Lung microvascular endothelial cell (primary cell): ENCODE results near the gene GALK2. TPM values are rescaled to one million over a fixed set of nuclear protein-coding genes. Genes with fewer than 3 reads are reported as not detected.
"Not testable (repeated sequence)": the region's sequence is repeated elsewhere in the genome, so short reads cannot be mapped to it uniquely, and the experiment has no call there.

Experiments used
- DNase-seq, 2 donors: peaks; one replicate each; pipeline versions ENCODE4 v3.0.0 to v3.0.0-alpha.2; 2010; ENCODE audit warnings: low read depth in 2 of 2
- total RNA-seq: library from RNA; depleted of rRNA; stranded (reverse); fragments of >200 nt; gene quantifications from 2 replicates; pipeline ENCODE4 v1.2.1, GENCODE V29; 2014

The GALK2 gene
- total RNA-seq, 1 donor from 2014 or later: 41.3 TPM

- DNase-seq: no peak
Observed at GRCh38 chr15:49163678-49164077, 6.4 kb upstream of the GALK2 start.

- DNase-seq: no peak
Observed at GRCh38 chr15:49164865-49165264, 5.2 kb upstream of the GALK2 start.

- DNase-seq: no peak
Observed at GRCh38 chr15:49168016-49168415, 2.0 kb upstream of the GALK2 start.

- DNase-seq: no peak
Observed at GRCh38 chr15:49171790-49172189, 1.7 kb downstream of the GALK2 start.

GRCh38 chr15:49174902-49175301 is 4.9 kb downstream of the GALK2 start:
- no peak for DNase-seq

GRCh38 chr15:49175582-49176397 is 5.7 kb downstream of the GALK2 start:
- DNase-seq: not testable (repeated sequence)

GRCh38 chr15:49178497-49178896 is 8.4 kb downstream of the GALK2 start:
- no peak for DNase-seq

- no peak for DNase-seq
Observed at GRCh38 chr15:49179433-49180190, 9.6 kb downstream of the GALK2 start.

GRCh38 chr15:49182128-49182527 is 12.1 kb downstream of the GALK2 start:
- DNase-seq: no peak

- DNase-seq: not testable (repeated sequence)
Observed at GRCh38 chr15:49183741-49184140, 13.7 kb downstream of the GALK2 start.

GRCh38 chr15:49185473-49185872 is 15.4 kb downstream of the GALK2 start:
- no peak for DNase-seq

- peak in 1 of 2 donors; percentile 3 for DNase-seq
Observed at GRCh38 chr15:49187549-49188245, 17.6 kb downstream of the GALK2 start.

GRCh38 chr15:49188933-49189332 is 18.9 kb downstream of the GALK2 start:
- DNase-seq: no peak

- DNase-seq: no peak
Observed at GRCh38 chr15:49189631-49190030, 19.6 kb downstream of the GALK2 start.

- no peak for DNase-seq
Observed at GRCh38 chr15:49190586-49190985, 20.5 kb downstream of the GALK2 start.

- no peak for DNase-seq
Observed at GRCh38 chr15:49191892-49192291, 21.8 kb downstream of the GALK2 start.

GRCh38 chr15:49196856-49197255 is 26.8 kb downstream of the GALK2 start:
- no peak for DNase-seq

- DNase-seq: peak in 1 of 2 donors; percentile 22
Observed at GRCh38 chr15:49199666-49200065, 29.6 kb downstream of the GALK2 start.

GRCh38 chr15:49200347-49200746 is 30.3 kb downstream of the GALK2 start:
- no peak for DNase-seq

- DNase-seq: not testable (repeated sequence)
Observed at GRCh38 chr15:49208102-49208501, 38.1 kb downstream of the GALK2 start.

- no peak for DNase-seq
Observed at GRCh38 chr15:49212897-49213296, 42.9 kb downstream of the GALK2 start.
